K562 (cell line): ENCODE measurements around the gene SLC16A4. TPM values are rescaled to one million over a fixed set of nuclear protein-coding genes. Genes with fewer than 3 reads are reported as not detected.

Experiments
- ATAC-seq: fragments of 200-7000 bp; cut with Tn5 transposase; 3 replicates; pipeline ENCODE4 v1.9.1; 2020; ENCODE audit warnings: moderate library complexity
- BruUV-seq: library from RNA; stranded (reverse); fragments of 400-500 nt; replicated peaks from 2 replicates; lab custom pipeline; 2021; lab: Mats Ljungman, UMichigan
- CTCF ChIA-PET: fragments of 300-600 bp; formaldehyde crosslinking; extraction: SDS; loops from one replicate; lab custom pipeline; 2021; ENCODE audit warnings: low intra/inter-chr PET ratio; lab: Yijun Ruan, JAX
- POLR2A ChIA-PET: fragments of 300-600, 350-650 bp; sonication (Branson Sonifier 250); formaldehyde crosslinking; extraction: SDS; loops from one replicate; lab custom pipeline; 2021; ENCODE audit warnings: antibody characterized with exemption, inconsistent platforms; lab: Yijun Ruan, JAX
- DNase-seq, 4 experiments: peaks; one replicate each; pipeline versions ENCODE4 v3.0.0 to v3.0.0-alpha.2; 2011 to 2018; ENCODE audit warnings: low spot score in 3 of 4, mixed read lengths in 3 of 4; ENCODE audit errors: extremely low read depth in 1 of 4
- FAIRE-seq: peaks from 2 replicates; lab custom pipeline; 2011; peaks lifted over from hg19 to GRCh38; lab: Jason Lieb, UNC
- H2AFZ ChIP-seq: 2 replicates; pipeline ENCODE4 v1.6.0; 2011; ENCODE audit warnings: low read depth, low read length, control low read depth, inconsistent platforms
- H3K27ac ChIP-seq: fragments of 200-600 bp; 3 replicates; pipeline ENCODE4 v1.8.0; 2011; ENCODE audit warnings: low read depth, mild to moderate bottlenecking, control low read depth, inconsistent platforms, low read length, moderate library complexity, mixed read lengths; ENCODE audit errors: extremely low read depth
- H3K27me3 ChIP-seq, 2 experiments: fragments of 300-600 bp in 1 of 2; 2 replicates in 1 of 2; 3 replicates in 1 of 2; pipeline versions ENCODE4 v1.6.0 to v1.8.0; 2011; ENCODE audit warnings: inconsistent platforms in 2 of 2, low read length in 2 of 2, mild to moderate bottlenecking in 1 of 2, mixed read lengths in 1 of 2, moderate library complexity in 1 of 2; ENCODE audit not compliant: control insufficient read depth in 2 of 2, insufficient read depth in 2 of 2
- H3K36me3 ChIP-seq: fragments of 300-600 bp; 3 replicates; pipeline ENCODE4 v1.8.0; 2011; ENCODE audit warnings: mild to moderate bottlenecking, low read length, inconsistent platforms; ENCODE audit not compliant: control insufficient read depth, insufficient read depth
- H3K4me1 ChIP-seq, 2 experiments: fragments of 200-600 bp in 1 of 2; replicated peaks in 1 of 2; 2 replicates in 1 of 2; 3 replicates in 1 of 2; pipeline versions ENCODE4 v1.5.1 to v1.8.0; 2011; ENCODE audit warnings: inconsistent platforms in 2 of 2, low read length in 2 of 2, mild to moderate bottlenecking in 1 of 2, mixed read lengths in 1 of 2, moderate library complexity in 1 of 2; ENCODE audit not compliant: control insufficient read depth in 2 of 2, insufficient read depth in 2 of 2
- H3K4me2 ChIP-seq: 2 replicates; pipeline ENCODE4 v1.6.1; 2011; ENCODE audit warnings: low read length, control low read depth, inconsistent platforms, mixed read lengths; ENCODE audit not compliant: insufficient read depth
- H3K4me3 ChIP-seq: fragments of 200-600 bp; sonication (generic), shearing (Covaris generic); 2 replicates; pipeline ENCODE4 v1.5.1; 2016; ENCODE audit warnings: control low read depth, inconsistent platforms
- H3K79me2 ChIP-seq: fragments of 200-600 bp; 3 replicates; pipeline ENCODE4 v1.8.0; 2011; ENCODE audit warnings: low read length, inconsistent platforms; ENCODE audit not compliant: control insufficient read depth, insufficient read depth
- H3K9ac ChIP-seq, 2 experiments: 2 replicates each; pipeline versions ENCODE4 v1.6.0 to v1.6.1; 2011; ENCODE audit warnings: low read depth in 2 of 2, low read length in 2 of 2, control low read depth in 1 of 2, inconsistent platforms in 1 of 2, mild to moderate bottlenecking in 1 of 2, mixed read lengths in 1 of 2; ENCODE audit not compliant: insufficient read depth in 1 of 2
- H3K9me1 ChIP-seq: one replicate; pipeline ENCODE4 v1.6.0; 2011; ENCODE audit warnings: inconsistent platforms, mild to moderate bottlenecking, low read length, moderate library complexity; ENCODE audit not compliant: control insufficient read depth, insufficient read depth
- H3K9me3 ChIP-seq: replicated peaks from 2 replicates; pipeline ENCODE4 v1.5.1; 2011; ENCODE audit warnings: low read depth, low read length, inconsistent platforms; ENCODE audit not compliant: control insufficient read depth, insufficient read depth
- H4K20me1 ChIP-seq: replicated peaks from 2 replicates; pipeline ENCODE4 v1.6.1; 2011; ENCODE audit warnings: low read length, inconsistent platforms, mixed read lengths; ENCODE audit not compliant: control insufficient read depth, insufficient read depth
- FOXA1 ChIP-seq: fragments of 450-650 bp; IDR thresholded peaks from 2 replicates; pipeline ENCODE4 v1.6.1; 2016; ENCODE audit warnings: mild to moderate bottlenecking, borderline replicate concordance
- HCFC1 ChIP-seq: IDR thresholded peaks from 2 replicates; pipeline ENCODE4 v1.6.1; 2012; ENCODE audit warnings: low read depth, low read length, improper control_type of control experiment
- ILF3 ChIP-seq: fragments of 450-650 bp; IDR thresholded peaks from 2 replicates; pipeline ENCODE4 v1.6.1; 2018; ENCODE audit warnings: antibody characterized with exemption, mild to moderate bottlenecking, moderate library complexity, borderline replicate concordance
- KDM2B ChIP-seq: fragments of 250-450 bp; sonication (Bioruptor Pico); IDR thresholded peaks from 2 replicates; pipeline ENCODE4 v1.8.0; 2021; ENCODE audit warnings: mild to moderate bottlenecking, moderate library complexity
- MTA2 ChIP-seq: fragments of 450-650 bp; IDR thresholded peaks from 2 replicates; pipeline ENCODE4 v1.6.1; 2016; ENCODE audit warnings: low read depth
- POLR2AphosphoS2 ChIP-seq: IDR thresholded peaks from 2 replicates; pipeline ENCODE4 v1.6.1; 2012; ENCODE audit warnings: low read length, improper control_type of control experiment
- PRMT5 ChIP-seq: sonication (generic); formaldehyde crosslinking; IDR thresholded peaks from 2 replicates; pipeline ENCODE4 v1.5.0; 2020; ENCODE audit warnings: missing genetic modification reagents
- YY1 ChIP-seq, 3 experiments: IDR thresholded peaks; 2 replicates each; pipeline ENCODE4 v1.6.1; 2011; ENCODE audit warnings: low read length in 2 of 3, mild to moderate bottlenecking in 2 of 3, moderate library complexity in 2 of 3, borderline replicate concordance in 1 of 3, control low read depth in 1 of 3, low read depth in 1 of 3; ENCODE audit not compliant: insufficient read depth in 3 of 3, insufficient replicate concordance in 2 of 3, control insufficient read depth in 1 of 3, insufficient read length in 1 of 3; ENCODE audit errors: extremely low read depth in 1 of 3
- ZBED1 ChIP-seq: IDR thresholded peaks from 2 replicates; pipeline ENCODE4 v1.6.1; 2014
- ZNF12 ChIP-seq: sonication (generic); formaldehyde crosslinking; IDR thresholded peaks from 2 replicates; pipeline ENCODE4 v1.4.0; 2020; ENCODE audit warnings: mild to moderate bottlenecking, missing genetic modification reagents
- ZNF431 ChIP-seq: sonication (generic); formaldehyde crosslinking; IDR thresholded peaks from 2 replicates; pipeline ENCODE4 v1.8.0; 2022; ENCODE audit warnings: mild to moderate bottlenecking, missing genetic modification reagents
- ZNF717 ChIP-seq: fragments of 250-450 bp; sonication (Bioruptor Pico); IDR thresholded peaks from 2 replicates; pipeline ENCODE4 v1.5.0; 2021
- ZNF764 ChIP-seq: fragments of 250-450 bp; sonication (Bioruptor Pico); IDR thresholded peaks from 2 replicates; pipeline ENCODE4 v1.4.0; 2020; ENCODE audit warnings: low read depth, mild to moderate bottlenecking, moderate library complexity
- WGBS: fragments of 100-300 bp; shearing (Covaris generic); methylation state at CpG from one replicate; pipeline ENCODE4 v1.1.6; 2016; ENCODE audit warnings: low coverage, mixed read lengths; ENCODE audit not compliant: insufficient coverage; ENCODE audit errors: missing lambda C conversion rate; 5-methylcytosine and 5-hydroxymethylcytosine counted together
- in situ Hi-C: fragments of 300-500 bp; cut with MboI; formaldehyde crosslinking; loops from 4 replicates; pipeline ENCODE4 v1.15.0; 2018; ENCODE audit warnings: inconsistent platforms, mixed read lengths
- intact Hi-C: fragments of 100-400 bp; cut with micrococcal nuclease; formaldehyde crosslinking; loops from 2 replicates; pipeline ENCODE4 v1.14.2; 2022
- polyA plus RNA-seq, 8 experiments: library from polyadenylated mRNA; depleted of rRNA in 4 of 8; stranded (reverse) in 5 of 8; unstranded in 3 of 8; fragments of >200 nt; fragmentation: Nextera tagmentation in 2 of 8; fragmentation: Illumina TruSeq in 1 of 8; extraction: Ambion mirVana in 2 of 8; extraction: Trizol in 1 of 8; gene quantifications; 2 replicates each; pipeline versions ENCODE4 v1.2.1 to v1.2.3, GENCODE V29; 2011 to 2014; ENCODE audit warnings: inconsistent platforms in 1 of 8, missing spikeins in 1 of 8
- total RNA-seq, 7 experiments: library from RNA; depleted of rRNA in 6 of 7; stranded (reverse); fragments of >200 nt in 6 of 7; fragmentation: Illumina TruSeq in 2 of 7; extraction: Trizol in 2 of 7; gene quantifications; 2 replicates each; pipeline versions ENCODE4 v1.2.1 to v1.2.3, GENCODE V29; 2011 to 2021; ENCODE audit warnings: low replicate concordance in 1 of 7
- TF ChIP-seq, protein P1 (sequence below): fragments of 200-800 bp; sonication (Bioruptor generic); IDR thresholded peaks from 2 replicates; pipeline ENCODE4 v1.6.1; 2016; ENCODE audit warnings: missing genetic modification characterization, missing compliant biosample characterization
- TF ChIP-seq, protein P2 (sequence below): sonication (generic); formaldehyde crosslinking; IDR thresholded peaks from 2 replicates; pipeline ENCODE4 v1.8.0; 2022; ENCODE audit warnings: mild to moderate bottlenecking, missing genetic modification reagents

SLC16A4 gene
- total and polyA plus RNA-seq, 9 of the 15 experiments (the other 6 are each of a cell fraction or from before 2014, with no cell fraction given) = 0.04 to 0.31 (median 0.18) TPM; not detected in 1

DNA sequence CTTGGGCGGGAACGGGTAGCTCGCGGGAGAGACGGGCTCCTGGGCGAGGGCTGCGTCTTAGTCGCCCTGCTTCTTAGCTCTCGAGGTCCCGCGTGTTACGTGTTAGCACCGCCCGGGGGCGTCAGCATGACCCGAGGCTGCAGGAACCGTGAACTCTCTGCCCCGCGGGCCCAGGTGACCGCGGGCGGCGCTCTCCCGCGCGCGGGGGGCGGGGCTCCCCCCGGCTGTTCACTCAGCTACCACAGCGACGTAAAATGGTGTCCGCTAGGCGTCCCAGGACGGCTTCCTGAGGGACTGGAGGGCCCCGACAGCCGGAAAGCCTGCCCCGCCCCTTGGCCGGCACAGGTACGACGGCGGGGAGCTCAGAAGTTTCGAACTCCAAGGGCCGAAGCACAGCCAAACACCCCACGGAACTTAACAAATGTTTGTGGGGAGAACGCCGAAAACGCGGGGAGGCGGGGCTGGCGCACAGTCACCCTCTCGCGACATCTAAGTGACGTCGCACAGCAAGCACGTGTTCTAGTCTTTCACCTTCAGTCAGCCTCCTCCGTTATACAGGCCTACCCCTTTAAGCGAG, 52.4 kb downstream of the SLC16A4 start:
- H4K20me1 ChIP-seq = peaks cover 40% of the 10 kb centered on the region
- peak overlapping the region; percentile 94 for H3K27ac ChIP-seq
- H3K9ac ChIP-seq = peak overlapping the region; percentile 96 to 99
- peak overlapping the region; percentile 94 for H2AFZ ChIP-seq
- WGBS = under 1% methylated on average over 55 of the region's 57 CpGs
- in situ Hi-C loops (no loop called here), intact Hi-C loops (loop anchor here (1.0 to 10.0 kb wide), 4 partner anchors 69 to 626 kb away; partner anchors contain the start of genes LAMTOR5, LRIF1 and STRIP1)
- ChIA-PET CTCF (interaction anchor here (0.6 kb wide), 1 partner anchor 60 kb away, joined by 6 read pairs; no protein-coding TSS in a partner anchor), POLR2A (interaction anchor here (0.5 to 4.0 kb wide), 38 partner anchors 11 to 447 kb away, joined by 3 to 74 read pairs (median 4); partner anchors contain the start of gene STRIP1)
- H3K4me3 ChIP-seq = peak overlapping the region; percentile 82
- H3K36me3 ChIP-seq = peaks cover 34% of the 10 kb centered on the region
- H3K4me2 ChIP-seq = peak overlapping the region; percentile 87
- no peak for FAIRE-seq
- H3K27me3 ChIP-seq = no peaks in the 10 kb centered on the region
- peak; percentile 76 for ATAC-seq
- peaks cover 38 to 40% of the 10 kb centered on the region in 2 experiments for H3K4me1 ChIP-seq
- no peaks in the 10 kb centered on the region for H3K9me3 ChIP-seq
- peaks cover 61% of the 10 kb centered on the region for H3K79me2 ChIP-seq
- H3K9me1 ChIP-seq = peaks cover 4% of the 10 kb centered on the region
- no TSS peak for BruUV-seq
- peak; percentile 96 to 98 (median 98) for DNase-seq
- TF ChIP-seq PRMT5 (no peak), ZNF12 (CRISPR knock-in tag) (peak; percentile 55; the same call in 1 of the 2 replicates), POLR2AphosphoS2 (peak; percentile 71; the same call in 1 of the 2 replicates), MTA2 (peak; percentile 48; the same call in 1 of the 2 replicates), ILF3 (no peak), KDM2B (peak; percentile 41; the same call in 1 of the 2 replicates), FOXA1 (no peak), ZNF431 (CRISPR knock-in tag) (peak; percentile 85), ZNF764 (no peak), HCFC1 (peak; percentile 66; the same call in 1 of the 2 replicates), ZNF717 (CRISPR knock-in tag) (no peak), YY1 (IDR thresholded peaks at IDR 0.05; ENCODE audit: borderline replicate concordance in 1 of 3, control insufficient read depth in 1 of 3, extremely low read depth in 1 of 3, insufficient read depth in 3 of 3, insufficient read length in 1 of 3, insufficient replicate concordance in 2 of 3, low read depth in 1 of 3, low read length in 2 of 3) (peak; percentile 11 to 90 (median 84)), ZBED1 (0 out of 2 replicates have a peak, but pooled peaks have one; percentile 0)
- TF ChIP-seq, protein P1, sequence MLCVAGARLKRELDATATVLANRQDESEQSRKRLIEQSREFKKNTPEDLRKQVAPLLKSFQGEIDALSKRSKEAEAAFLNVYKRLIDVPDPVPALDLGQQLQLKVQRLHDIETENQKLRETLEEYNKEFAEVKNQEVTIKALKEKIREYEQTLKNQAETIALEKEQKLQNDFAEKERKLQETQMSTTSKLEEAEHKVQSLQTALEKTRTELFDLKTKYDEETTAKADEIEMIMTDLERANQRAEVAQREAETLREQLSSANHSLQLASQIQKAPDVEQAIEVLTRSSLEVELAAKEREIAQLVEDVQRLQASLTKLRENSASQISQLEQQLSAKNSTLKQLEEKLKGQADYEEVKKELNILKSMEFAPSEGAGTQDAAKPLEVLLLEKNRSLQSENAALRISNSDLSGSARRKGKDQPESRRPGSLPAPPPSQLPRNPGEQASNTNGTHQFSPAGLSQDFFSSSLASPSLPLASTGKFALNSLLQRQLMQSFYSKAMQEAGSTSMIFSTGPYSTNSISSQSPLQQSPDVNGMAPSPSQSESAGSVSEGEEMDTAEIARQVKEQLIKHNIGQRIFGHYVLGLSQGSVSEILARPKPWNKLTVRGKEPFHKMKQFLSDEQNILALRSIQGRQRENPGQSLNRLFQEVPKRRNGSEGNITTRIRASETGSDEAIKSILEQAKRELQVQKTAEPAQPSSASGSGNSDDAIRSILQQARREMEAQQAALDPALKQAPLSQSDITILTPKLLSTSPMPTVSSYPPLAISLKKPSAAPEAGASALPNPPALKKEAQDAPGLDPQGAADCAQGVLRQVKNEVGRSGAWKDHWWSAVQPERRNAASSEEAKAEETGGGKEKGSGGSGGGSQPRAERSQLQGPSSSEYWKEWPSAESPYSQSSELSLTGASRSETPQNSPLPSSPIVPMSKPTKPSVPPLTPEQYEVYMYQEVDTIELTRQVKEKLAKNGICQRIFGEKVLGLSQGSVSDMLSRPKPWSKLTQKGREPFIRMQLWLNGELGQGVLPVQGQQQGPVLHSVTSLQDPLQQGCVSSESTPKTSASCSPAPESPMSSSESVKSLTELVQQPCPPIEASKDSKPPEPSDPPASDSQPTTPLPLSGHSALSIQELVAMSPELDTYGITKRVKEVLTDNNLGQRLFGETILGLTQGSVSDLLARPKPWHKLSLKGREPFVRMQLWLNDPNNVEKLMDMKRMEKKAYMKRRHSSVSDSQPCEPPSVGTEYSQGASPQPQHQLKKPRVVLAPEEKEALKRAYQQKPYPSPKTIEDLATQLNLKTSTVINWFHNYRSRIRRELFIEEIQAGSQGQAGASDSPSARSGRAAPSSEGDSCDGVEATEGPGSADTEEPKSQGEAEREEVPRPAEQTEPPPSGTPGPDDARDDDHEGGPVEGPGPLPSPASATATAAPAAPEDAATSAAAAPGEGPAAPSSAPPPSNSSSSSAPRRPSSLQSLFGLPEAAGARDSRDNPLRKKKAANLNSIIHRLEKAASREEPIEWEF (CRISPR knock-in tag) = no peak
- TF ChIP-seq, protein P2, sequence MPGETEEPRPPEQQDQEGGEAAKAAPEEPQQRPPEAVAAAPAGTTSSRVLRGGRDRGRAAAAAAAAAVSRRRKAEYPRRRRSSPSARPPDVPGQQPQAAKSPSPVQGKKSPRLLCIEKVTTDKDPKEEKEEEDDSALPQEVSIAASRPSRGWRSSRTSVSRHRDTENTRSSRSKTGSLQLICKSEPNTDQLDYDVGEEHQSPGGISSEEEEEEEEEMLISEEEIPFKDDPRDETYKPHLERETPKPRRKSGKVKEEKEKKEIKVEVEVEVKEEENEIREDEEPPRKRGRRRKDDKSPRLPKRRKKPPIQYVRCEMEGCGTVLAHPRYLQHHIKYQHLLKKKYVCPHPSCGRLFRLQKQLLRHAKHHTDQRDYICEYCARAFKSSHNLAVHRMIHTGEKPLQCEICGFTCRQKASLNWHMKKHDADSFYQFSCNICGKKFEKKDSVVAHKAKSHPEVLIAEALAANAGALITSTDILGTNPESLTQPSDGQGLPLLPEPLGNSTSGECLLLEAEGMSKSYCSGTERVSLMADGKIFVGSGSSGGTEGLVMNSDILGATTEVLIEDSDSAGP (CRISPR knock-in tag) = peak; percentile 98
